Trophoblast cell (in vitro differentiated cells and primary cell): ENCODE results near the gene ZNF618.

Experiments used
- DNase-seq, 2 donors: peaks; one replicate each; pipeline ENCODE4 v3.0.0-alpha.2; 2016
- H2AFZ ChIP-seq: 2 replicates; pipeline ENCODE4 v1.6.1; 2013; ENCODE audit warnings: low read length, moderate library complexity, mild to moderate bottlenecking; ENCODE audit not compliant: insufficient read depth, poor library complexity
- H2AK5ac ChIP-seq: 2 replicates; pipeline ENCODE4 v1.6.1; 2013; ENCODE audit warnings: mild to moderate bottlenecking, low read length
- H2BK120ac ChIP-seq: 2 replicates; pipeline ENCODE4 v1.6.1; 2013; ENCODE audit warnings: low read length, mild to moderate bottlenecking, moderate library complexity; ENCODE audit not compliant: insufficient read depth, poor library complexity
- H2BK12ac ChIP-seq: 2 replicates; pipeline ENCODE4 v1.6.1; 2013; ENCODE audit warnings: mild to moderate bottlenecking, low read length, moderate library complexity
- H2BK5ac ChIP-seq: 2 replicates; pipeline ENCODE4 v1.6.1; 2013; ENCODE audit warnings: low read length, low read depth, moderate library complexity, mild to moderate bottlenecking; ENCODE audit not compliant: poor library complexity
- H3K14ac ChIP-seq: 2 replicates; pipeline ENCODE4 v1.6.1; 2013; ENCODE audit warnings: mild to moderate bottlenecking, low read length
- H3K18ac ChIP-seq: 2 replicates; pipeline ENCODE4 v1.6.1; 2013; ENCODE audit warnings: mild to moderate bottlenecking, low read length
- H3K23ac ChIP-seq: 2 replicates; pipeline ENCODE4 v1.6.1; 2013; ENCODE audit warnings: low read length
- H3K27ac ChIP-seq: 2 replicates; pipeline ENCODE4 v1.5.1; 2013; ENCODE audit warnings: low read depth, mild to moderate bottlenecking, inconsistent platforms, low read length, moderate library complexity
- H3K27me3 ChIP-seq: 2 replicates; pipeline ENCODE4 v1.6.1; 2013; ENCODE audit warnings: inconsistent platforms, mild to moderate bottlenecking, low read length, moderate library complexity; ENCODE audit not compliant: insufficient read depth
- H3K36me3 ChIP-seq, 2 experiments: 1 replicate in 1 of 2; 2 replicates in 1 of 2; pipeline ENCODE4 v1.6.1; 2013; ENCODE audit warnings: low read length in 2 of 2, mild to moderate bottlenecking in 2 of 2, moderate library complexity in 1 of 2; ENCODE audit not compliant: insufficient read depth in 2 of 2, control insufficient read depth in 1 of 2
- H3K4ac ChIP-seq: 2 replicates; pipeline ENCODE4 v1.6.1; 2013; ENCODE audit warnings: low read depth, mild to moderate bottlenecking, low read length, moderate library complexity
- H3K4me1 ChIP-seq, 2 experiments: 1 replicate in 1 of 2; 2 replicates in 1 of 2; pipeline ENCODE4 v1.6.1; 2013; ENCODE audit warnings: low read length in 2 of 2, mild to moderate bottlenecking in 2 of 2, moderate library complexity in 1 of 2; ENCODE audit not compliant: insufficient read depth in 2 of 2, control insufficient read depth in 1 of 2
- H3K4me2 ChIP-seq: 2 replicates; pipeline ENCODE4 v1.6.1; 2013; ENCODE audit warnings: inconsistent platforms, mild to moderate bottlenecking, low read length, moderate library complexity
- H3K4me3 ChIP-seq: 2 replicates; pipeline ENCODE4 v1.5.1; 2013; ENCODE audit warnings: mild to moderate bottlenecking, low read depth, low read length, inconsistent platforms
- H3K79me1 ChIP-seq: one replicate; pipeline ENCODE4 v1.6.1; 2013; ENCODE audit warnings: low read length
- H3K79me2 ChIP-seq: 2 replicates; pipeline ENCODE4 v1.6.1; 2013; ENCODE audit warnings: low read length, mild to moderate bottlenecking; ENCODE audit not compliant: control insufficient read depth, insufficient read depth, poor library complexity
- H3K9ac ChIP-seq: 2 replicates; pipeline ENCODE4 v1.6.1; 2013; ENCODE audit warnings: mild to moderate bottlenecking, low read length
- H3K9me3 ChIP-seq: 2 replicates; pipeline ENCODE4 v1.6.1; 2013; ENCODE audit warnings: low read depth, mild to moderate bottlenecking, control low read depth, inconsistent platforms, low read length; ENCODE audit not compliant: insufficient read depth
- H4K12ac ChIP-seq: 2 replicates; pipeline ENCODE4 v1.6.1; 2013; ENCODE audit warnings: low read depth, mild to moderate bottlenecking, low read length, moderate library complexity
- H4K8ac ChIP-seq: 2 replicates; pipeline ENCODE4 v1.6.1; 2013; ENCODE audit warnings: low read depth, mild to moderate bottlenecking, low read length, moderate library complexity
- H4K91ac ChIP-seq: one replicate; pipeline ENCODE4 v1.6.1; 2013; ENCODE audit warnings: low read depth, mild to moderate bottlenecking, low read length, moderate library complexity
- WGBS: extraction: QIAGEN DNeasy Blood & Tissue Kit; methylation state at CpG from one replicate; pipeline ENCODE4 v1.1.7; 2013; ENCODE audit warnings: missing lambda C conversion rate; ENCODE audit not compliant: insufficient read length, insufficient coverage; ENCODE audit errors: extremely low coverage; 5-methylcytosine and 5-hydroxymethylcytosine counted together

Gene ZNF618

DNA sequence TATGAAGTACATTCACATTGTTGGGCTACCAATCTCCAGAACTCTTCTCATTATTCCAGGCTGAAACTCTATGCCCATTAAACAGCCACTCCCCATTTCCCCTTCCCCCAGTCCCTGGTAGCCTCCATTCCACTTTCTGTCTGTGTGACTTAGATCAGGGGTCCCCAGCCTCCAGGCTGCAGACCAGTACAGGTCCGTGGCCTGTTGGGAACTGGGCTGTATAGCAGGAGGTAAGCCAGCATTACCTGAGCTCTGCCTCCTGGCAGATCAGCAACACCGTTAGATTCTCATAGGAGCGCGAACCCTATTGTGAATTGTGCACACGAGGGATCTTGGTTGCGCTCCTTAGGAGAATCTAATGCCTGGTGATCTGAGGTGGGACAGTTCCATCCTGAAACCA is 23.1 kb downstream of the ZNF618 start:
- H3K79me2 ChIP-seq: no peaks in the 10 kb centered on the region
- H4K8ac ChIP-seq: no peak overlapping the region
- no peak overlapping the region for H3K23ac ChIP-seq
- no peak overlapping the region for H3K4me3 ChIP-seq
- H4K91ac ChIP-seq: no peak overlapping the region
- H2BK12ac ChIP-seq: no peak overlapping the region
- no peak overlapping the region for H2BK5ac ChIP-seq
- no peak overlapping the region for H3K4me2 ChIP-seq
- H3K18ac ChIP-seq: no peak overlapping the region
- no peak overlapping the region for H3K9ac ChIP-seq
- DNase-seq: no peak
- H2AK5ac ChIP-seq: no peak overlapping the region
- no peak overlapping the region for H3K4ac ChIP-seq
- H3K27me3 ChIP-seq: no peaks in the 10 kb centered on the region
- H2AFZ ChIP-seq: no peak overlapping the region
- H4K12ac ChIP-seq: no peak overlapping the region
- no peak overlapping the region for H3K27ac ChIP-seq
- H2BK120ac ChIP-seq: no peak overlapping the region
- no peaks in the 10 kb centered on the region for H3K4me1 ChIP-seq
- H3K9me3 ChIP-seq: no peaks in the 10 kb centered on the region
- no peaks in the 10 kb centered on the region for H3K36me3 ChIP-seq
- no CpG with 5 or more reads among the region's 6 CpGs for WGBS
- no peak overlapping the region for H3K14ac ChIP-seq
- no peaks in the 10 kb centered on the region for H3K79me1 ChIP-seq

DNA sequence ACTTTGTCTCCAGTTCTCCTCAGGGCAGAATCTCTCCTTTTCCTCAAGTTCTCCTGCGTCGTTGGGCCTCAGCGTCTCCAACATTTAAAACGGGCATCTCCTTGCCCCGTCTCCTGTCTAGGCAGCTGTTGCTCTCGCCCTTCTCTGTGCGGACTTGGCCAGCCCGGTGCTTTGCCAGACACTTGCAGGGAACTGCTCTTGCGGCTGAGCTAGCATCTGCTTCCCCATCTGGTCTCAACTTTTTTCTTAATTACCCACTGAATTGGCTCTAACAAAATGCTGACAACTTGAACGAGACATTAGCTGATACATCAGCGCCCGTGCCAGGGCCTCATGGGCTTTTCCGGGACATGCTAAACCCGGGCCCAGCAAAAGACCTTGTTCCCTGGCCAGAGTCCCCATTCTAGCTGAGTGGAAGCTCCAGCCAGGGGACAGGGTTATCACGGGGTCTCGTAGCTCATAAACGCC is 25.1 kb downstream of the ZNF618 start:
- H3K4ac ChIP-seq: no peak overlapping the region
- H2BK5ac ChIP-seq: no peak overlapping the region
- WGBS: no CpG with 5 or more reads among the region's 17 CpGs
- no peak overlapping the region for H3K14ac ChIP-seq
- no peak overlapping the region for H3K9ac ChIP-seq
- H3K4me1 ChIP-seq: no peaks in the 10 kb centered on the region
- H4K8ac ChIP-seq: no peak overlapping the region
- H4K12ac ChIP-seq: no peak overlapping the region
- no peaks in the 10 kb centered on the region for H3K9me3 ChIP-seq
- H3K27ac ChIP-seq: no peak overlapping the region
- no peak overlapping the region for H2AK5ac ChIP-seq
- no peak overlapping the region for H3K4me2 ChIP-seq
- H3K27me3 ChIP-seq: no peaks in the 10 kb centered on the region
- H3K79me1 ChIP-seq: no peaks in the 10 kb centered on the region
- no peak overlapping the region for H2AFZ ChIP-seq
- H3K4me3 ChIP-seq: no peak overlapping the region
- no peak for DNase-seq
- H3K79me2 ChIP-seq: no peaks in the 10 kb centered on the region
- no peak overlapping the region for H3K23ac ChIP-seq
- no peaks in the 10 kb centered on the region for H3K36me3 ChIP-seq
- no peak overlapping the region for H3K18ac ChIP-seq
- H2BK12ac ChIP-seq: no peak overlapping the region
- no peak overlapping the region for H2BK120ac ChIP-seq
- no peak overlapping the region for H4K91ac ChIP-seq

DNA sequence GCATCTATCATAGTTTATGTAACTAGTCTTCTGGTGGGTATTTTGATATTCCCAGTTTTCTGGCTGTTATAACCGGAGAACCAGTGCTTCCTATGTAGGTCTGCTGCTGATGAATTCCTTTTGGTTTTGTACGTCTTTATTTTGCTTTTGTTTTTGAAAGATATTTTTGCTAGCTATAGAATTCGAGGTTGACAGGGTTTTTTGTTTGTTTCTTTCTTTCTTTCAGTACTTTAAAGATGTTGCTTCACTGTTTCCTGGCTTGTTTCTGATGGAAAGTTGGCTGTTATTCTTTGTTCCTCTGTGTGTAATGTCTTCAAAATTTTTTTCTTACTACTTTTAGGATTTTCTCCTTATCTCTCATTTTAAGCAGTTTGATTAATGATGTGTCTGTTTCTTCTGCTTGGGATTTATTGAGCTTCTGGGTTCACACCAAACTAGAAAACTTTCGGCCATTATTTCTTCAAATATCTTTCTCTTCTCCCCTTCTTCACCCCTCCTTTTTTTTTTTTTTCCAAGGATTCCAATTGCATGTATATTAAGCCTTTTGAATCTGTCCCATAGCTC is 27.5 kb downstream of the ZNF618 start:
- no peaks in the 10 kb centered on the region for H3K4me1 ChIP-seq
- no peaks in the 10 kb centered on the region for H3K9me3 ChIP-seq
- H3K36me3 ChIP-seq: no peaks in the 10 kb centered on the region
- no peak overlapping the region for H2BK5ac ChIP-seq
- H3K9ac ChIP-seq: no peak overlapping the region
- H2AFZ ChIP-seq: no peak overlapping the region
- H2AK5ac ChIP-seq: no peak overlapping the region
- H3K79me1 ChIP-seq: no peaks in the 10 kb centered on the region
- no peak overlapping the region for H4K12ac ChIP-seq
- no peak overlapping the region for H3K4me3 ChIP-seq
- no peak overlapping the region for H3K14ac ChIP-seq
- no peaks in the 10 kb centered on the region for H3K79me2 ChIP-seq
- no peak overlapping the region for H2BK120ac ChIP-seq
- DNase-seq: no peak
- H4K8ac ChIP-seq: no peak overlapping the region
- H3K27ac ChIP-seq: no peak overlapping the region
- H3K18ac ChIP-seq: no peak overlapping the region
- no peak overlapping the region for H3K4me2 ChIP-seq
- H3K4ac ChIP-seq: no peak overlapping the region
- WGBS: no CpG with 5 or more reads among the region's 4 CpGs
- no peak overlapping the region for H2BK12ac ChIP-seq
- H3K23ac ChIP-seq: no peak overlapping the region
- H4K91ac ChIP-seq: no peak overlapping the region
- H3K27me3 ChIP-seq: no peaks in the 10 kb centered on the region

DNA sequence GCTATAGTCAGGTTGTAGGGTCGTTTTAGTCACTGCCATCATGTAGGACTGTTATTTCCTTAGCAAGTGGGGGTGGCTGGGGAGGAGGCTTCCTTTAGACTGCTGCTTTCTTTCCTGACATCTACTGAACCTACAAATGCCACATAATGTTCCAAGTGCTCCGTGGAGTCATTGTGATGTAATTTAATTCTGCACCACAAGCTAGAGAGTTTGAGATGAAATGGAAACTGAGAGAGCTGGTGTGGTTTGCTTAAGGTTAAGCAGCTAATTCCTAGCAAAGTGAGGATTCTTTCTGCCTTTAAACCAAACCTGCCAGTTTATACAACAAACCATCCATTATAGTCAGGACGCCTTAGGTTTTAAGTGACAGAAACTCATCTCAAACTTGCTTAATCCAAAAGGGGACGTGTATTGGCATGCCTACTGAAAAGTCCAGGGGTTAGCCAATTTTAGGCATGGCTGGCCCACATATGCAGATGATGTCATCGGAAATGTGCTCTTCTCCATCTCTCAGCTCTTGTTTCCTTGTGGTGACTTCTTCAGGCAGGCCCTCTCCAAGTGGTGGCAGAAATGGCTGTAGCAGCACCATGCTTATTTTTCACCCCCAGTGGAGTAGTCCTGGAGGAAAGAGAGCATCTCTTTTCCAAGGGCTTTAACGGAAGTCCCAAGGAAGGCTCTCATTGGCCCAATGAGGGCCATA is 30.5 kb downstream of the ZNF618 start:
- H3K4ac ChIP-seq: no peak overlapping the region
- H3K4me1 ChIP-seq: no peaks in the 10 kb centered on the region
- H3K4me2 ChIP-seq: no peak overlapping the region
- no peak overlapping the region for H3K4me3 ChIP-seq
- no peak overlapping the region for H3K27ac ChIP-seq
- no peak overlapping the region for H2BK12ac ChIP-seq
- H4K8ac ChIP-seq: no peak overlapping the region
- no peaks in the 10 kb centered on the region for H3K79me1 ChIP-seq
- H3K79me2 ChIP-seq: no peaks in the 10 kb centered on the region
- no peaks in the 10 kb centered on the region for H3K27me3 ChIP-seq
- H3K14ac ChIP-seq: no peak overlapping the region
- H3K23ac ChIP-seq: no peak overlapping the region
- DNase-seq: no peak
- H3K18ac ChIP-seq: no peak overlapping the region
- no peak overlapping the region for H3K9ac ChIP-seq
- no peak overlapping the region for H2AFZ ChIP-seq
- H2BK5ac ChIP-seq: no peak overlapping the region
- no peak overlapping the region for H2AK5ac ChIP-seq
- no peaks in the 10 kb centered on the region for H3K36me3 ChIP-seq
- H2BK120ac ChIP-seq: no peak overlapping the region
- H4K91ac ChIP-seq: no peak overlapping the region
- no peak overlapping the region for H4K12ac ChIP-seq
- no peaks in the 10 kb centered on the region for H3K9me3 ChIP-seq
- WGBS: no CpG with 5 or more reads among the region's 6 CpGs
